Endothelial cell of umbilical vein (primary cell): Measurements from ENCODE around the gene COPS7A. TPM values are rescaled to one million over a fixed set of nuclear protein-coding genes. Genes with fewer than 3 reads are reported as not detected.

ENCODE experiments used
- BruUV-seq: library from RNA; stranded (reverse); fragments of 400-500 nt; replicated peaks from 2 replicates; lab custom pipeline; 2021; lab: Mats Ljungman, UMichigan
- CTCF ChIA-PET: fragments of 300-600, 350-600 bp; sonication (Branson Sonifier 250); formaldehyde crosslinking; loops from one replicate; lab custom pipeline; 2021; ENCODE audit warnings: antibody characterized with exemption, inconsistent platforms; lab: Charles Lee
- POLR2A ChIA-PET: fragments of 300-600, 350-600 bp; sonication (Branson Sonifier 250); formaldehyde crosslinking; loops from one replicate; lab custom pipeline; 2021; ENCODE audit warnings: antibody characterized with exemption, inconsistent platforms; lab: Charles Lee
- DNase-seq: peaks from one replicate; pipeline ENCODE4 v3.0.0-alpha.2; 2011; ENCODE audit warnings: low read depth, low spot score
- FAIRE-seq: peaks from 2 replicates; lab custom pipeline; 2011; peaks lifted over from hg19 to GRCh38; lab: Jason Lieb, UNC
- H2AFZ ChIP-seq: 2 replicates; pipeline ENCODE4 v1.6.0; 2012; ENCODE audit warnings: low read depth, low read length, control low read depth, inconsistent platforms
- H3K27ac ChIP-seq: 2 replicates; pipeline ENCODE4 v1.5.1; 2011; ENCODE audit warnings: low read depth, mild to moderate bottlenecking, control low read depth, low read length, moderate library complexity; ENCODE audit not compliant: insufficient read depth
- H3K27me3 ChIP-seq, 2 experiments: 2 replicates each; pipeline versions ENCODE4 v1.6.0 to v1.6.1; 2011; ENCODE audit warnings: low read length in 2 of 2, mixed read lengths in 1 of 2; ENCODE audit not compliant: control insufficient read depth in 2 of 2, insufficient read depth in 2 of 2
- H3K36me3 ChIP-seq, 2 experiments: 2 replicates in 1 of 2; 3 replicates in 1 of 2; pipeline ENCODE4 v1.5.1; 2011; ENCODE audit warnings: low read length in 2 of 2, mild to moderate bottlenecking in 1 of 2, moderate library complexity in 1 of 2; ENCODE audit not compliant: control insufficient read depth in 2 of 2, insufficient read depth in 2 of 2; ENCODE audit errors: extremely low read depth in 1 of 2
- H3K4me1 ChIP-seq: 3 replicates; pipeline ENCODE4 v1.5.1; 2011; ENCODE audit warnings: mild to moderate bottlenecking, low read length; ENCODE audit not compliant: control insufficient read depth, insufficient read depth; ENCODE audit errors: extremely low read depth
- H3K4me2 ChIP-seq: 2 replicates; pipeline ENCODE4 v1.6.1; 2011; ENCODE audit warnings: low read length, control low read depth, mixed read lengths; ENCODE audit not compliant: insufficient read depth
- H3K4me3 ChIP-seq, 3 experiments: fragments of 200-600 bp in 1 of 3; sonication (generic), shearing (Covaris generic) in 1 of 3; replicated peaks in 1 of 3; 2 replicates each; pipeline ENCODE4 v1.5.1; 2011 to 2016; ENCODE audit warnings: control low read depth in 3 of 3, low read length in 3 of 3, mild to moderate bottlenecking in 2 of 3, inconsistent platforms in 1 of 3, low read depth in 1 of 3, moderate library complexity in 1 of 3; ENCODE audit not compliant: insufficient read depth in 1 of 3
- H3K79me2 ChIP-seq: 2 replicates; pipeline ENCODE4 v1.6.0; 2012; ENCODE audit warnings: low read length, inconsistent platforms; ENCODE audit not compliant: control insufficient read depth, insufficient read depth
- H3K9ac ChIP-seq: replicated peaks from 2 replicates; pipeline ENCODE3; 2011; ENCODE audit warnings: low read length, control low read depth; ENCODE audit not compliant: insufficient read depth; ENCODE audit errors: extremely low read depth
- H3K9me1 ChIP-seq: replicated peaks from 3 replicates; pipeline ENCODE4 v1.6.0; 2011; ENCODE audit warnings: mild to moderate bottlenecking, low read length; ENCODE audit not compliant: control insufficient read depth, insufficient read depth; ENCODE audit errors: extremely low read depth
- H3K9me3 ChIP-seq: replicated peaks from 2 replicates; pipeline ENCODE4 v1.5.1; 2012; ENCODE audit warnings: low read length, inconsistent platforms; ENCODE audit not compliant: control insufficient read depth, insufficient read depth
- H4K20me1 ChIP-seq: replicated peaks from 2 replicates; pipeline ENCODE3; 2011; ENCODE audit warnings: mild to moderate bottlenecking, low read length; ENCODE audit not compliant: control insufficient read depth, insufficient read depth; ENCODE audit errors: extremely low read depth
- CTCF ChIP-seq, 2 donors: IDR thresholded peaks; 1 replicate in 1 of 2; 2 replicates in 1 of 2; pipeline ENCODE4 v1.5.1; 2011; ENCODE audit warnings: low read length in 2 of 2, mild to moderate bottlenecking in 2 of 2, moderate library complexity in 2 of 2, control low read depth in 1 of 2, inconsistent platforms in 1 of 2, low read depth in 1 of 2; ENCODE audit not compliant: insufficient read depth in 1 of 2; ENCODE audit errors: extremely low read depth in 1 of 2
- EZH2 ChIP-seq: IDR thresholded peaks from 2 replicates; pipeline ENCODE4 v1.6.1; 2012; ENCODE audit warnings: borderline replicate concordance, low read depth, mild to moderate bottlenecking, moderate library complexity, low read length, inconsistent platforms; ENCODE audit not compliant: severe bottlenecking
- FOS ChIP-seq: IDR thresholded peaks from 2 replicates; pipeline ENCODE4 v1.6.1; 2011; ENCODE audit warnings: mild to moderate bottlenecking, low read length, moderate library complexity, borderline replicate concordance; ENCODE audit not compliant: insufficient read depth
- GATA2 ChIP-seq: IDR thresholded peaks from 2 replicates; pipeline ENCODE4 v1.7.0; 2011; ENCODE audit warnings: low read depth, mild to moderate bottlenecking, moderate library complexity, mixed read lengths, low read length; ENCODE audit not compliant: insufficient read length, insufficient read depth
- JUN ChIP-seq: IDR thresholded peaks from 2 replicates; pipeline ENCODE4 v1.6.1; 2011; ENCODE audit warnings: borderline replicate concordance, low read depth; ENCODE audit not compliant: insufficient read length, insufficient read depth
- MAX ChIP-seq: IDR thresholded peaks from 2 replicates; pipeline ENCODE4 v1.6.1; 2011; ENCODE audit not compliant: insufficient read depth, insufficient read length
- MYC ChIP-seq: IDR thresholded peaks from one replicate; pipeline ENCODE4 v1.6.1; 2011; ENCODE audit warnings: mild to moderate bottlenecking, low read depth, low read length
- POLR2A ChIP-seq: IDR thresholded peaks from 2 replicates; pipeline ENCODE4 v1.6.1; 2012; ENCODE audit warnings: low read depth, mild to moderate bottlenecking, control low read depth, low read length
- POLR2AphosphoS5 ChIP-seq: IDR thresholded peaks from 2 replicates; pipeline ENCODE4 v1.6.1; 2012; ENCODE audit warnings: low read depth, mild to moderate bottlenecking, control low read depth, low read length, moderate library complexity; ENCODE audit not compliant: insufficient read depth
- dilution Hi-C: fragments of 300-500 bp; cut with MboI; formaldehyde crosslinking; loops from one replicate; pipeline ENCODE4 v1.15.0; 2019; ENCODE audit warnings: low sequenced_read_pairs; ENCODE audit not compliant: extremely low pct_ligation_motif_present
- intact Hi-C: fragments of 100-400 bp; cut with micrococcal nuclease; formaldehyde crosslinking; loops from one replicate; pipeline ENCODE4 v1.10.0; 2022
- polyA plus RNA-seq, 4 experiments: library from polyadenylated mRNA; depleted of rRNA in 3 of 4; stranded (reverse) in 3 of 4; unstranded in 1 of 4; fragments of >200 nt; gene quantifications; 2 replicates each; pipeline versions ENCODE4 v1.2.1 to v1.2.3, GENCODE V29; 2011 to 2012; ENCODE audit warnings: missing spikeins in 1 of 4
- total RNA-seq: library from RNA; stranded (reverse); gene quantifications from 2 replicates; pipeline ENCODE4 v1.2.3, GENCODE V29; 2021

COPS7A gene
- total and polyA plus RNA-seq, 2 donors (not counting 3 experiments of a cell fraction or from before 2014, with no cell fraction given): 41.1 to 104 TPM

- no TSS peak for BruUV-seq
- Histone ChIP-seq H3K9ac (peak overlapping the region; percentile 92), H3K4me2 (peak overlapping the region; percentile 60), H2AFZ (peak overlapping the region; percentile 55), H3K4me3 (peak overlapping the region; percentile 62 to 99 (median 65)), H4K20me1 (no peaks in the 10 kb centered on the region), H3K27ac (peak overlapping the region; percentile 83), H3K27me3 (no peaks in the 10 kb centered on the region), H3K79me2 (peaks cover 58% of the 10 kb centered on the region), H3K9me1 (no peaks in the 10 kb centered on the region), H3K36me3 (no peaks in the 10 kb centered on the region), H3K4me1 (peaks cover 21% of the 10 kb centered on the region), H3K9me3 (no peaks in the 10 kb centered on the region)
- DNase-seq (no peak), FAIRE-seq (no peak)
- TF ChIP-seq MYC: peak; percentile 64
- no peak for TF ChIP-seq GATA2
- TF ChIP-seq EZH2: no peak
- dilution Hi-C loops (no loop called here), intact Hi-C loops (loop anchor here (5.0 kb wide), 1 partner anchor 89 kb away; no protein-coding TSS in a partner anchor)
- ChIA-PET CTCF (interaction anchor here (1.1 to 2.2 kb wide), 8 partner anchors 36 to 151 kb away, joined by 3 to 18 read pairs (median 8); partner anchors contain the start of genes COPS7A, MLF2 and PTMS), POLR2A (interaction anchor here (0.7 to 1.9 kb wide), 8 partner anchors 35 to 179 kb away, joined by 3 to 13 read pairs (median 5); partner anchors contain the start of genes COPS7A and TPI1)
Observed at GRCh38 chr12:6688543-6688998, 35.3 kb upstream of the COPS7A start.

- peaks cover 51% of the 10 kb centered on the region for H3K79me2 ChIP-seq
- CTCF ChIA-PET: interaction anchor here (0.6 to 2.2 kb wide), 16 partner anchors 9 to 202 kb away, joined by 3 to 18 read pairs (median 4); partner anchors contain the start of genes COPS7A, MLF2 and PTMS
- TF ChIP-seq EZH2 (no peak), POLR2A (peak; percentile 92), MYC (peak; percentile 79), MAX (peak; percentile 7), CTCF (IDR thresholded peaks at IDR 0.05; ENCODE audit: extremely low read depth in 1 of 2, insufficient read depth in 1 of 2, low read depth in 1 of 2, low read length in 2 of 2) (peak in 1 of 2 donors; percentile 3), GATA2 (no peak), JUN (no peak), POLR2AphosphoS5 (peak; percentile 86), FOS (peak; percentile 13)
- FAIRE-seq (peak; percentile 99), DNase-seq (peak; percentile 98)
- POLR2A ChIA-PET: interaction anchor here (0.6 to 1.9 kb wide), 14 partner anchors 14 to 178 kb away, joined by 3 to 13 read pairs (median 4); partner anchors contain the start of genes COPS7A, MLF2 and TPI1
- dilution Hi-C loops: no loop called here
- no peaks in the 10 kb centered on the region for H3K9me1 ChIP-seq
- H4K20me1 ChIP-seq: no peaks in the 10 kb centered on the region
- no TSS peak for BruUV-seq
- intact Hi-C loops: loop anchor here (1.0 to 5.0 kb wide), 7 partner anchors 10 to 88 kb away; partner anchors contain the start of genes COPS7A, ING4 and MLF2
- H3K27ac ChIP-seq: peak within 1 kb of the TSS; percentile 83
- H3K36me3 ChIP-seq: no peaks in the 10 kb centered on the region
- peaks cover 21% of the 10 kb centered on the region for H3K4me1 ChIP-seq
- H3K9me3 ChIP-seq: no peaks in the 10 kb centered on the region
- peak within 1 kb of the TSS; percentile 92 for H3K9ac ChIP-seq
- H3K27me3 ChIP-seq: no peaks in the 10 kb centered on the region
- peak within 1 kb of the TSS; percentile 65 to 99 (median 89) for H3K4me3 ChIP-seq
- H3K4me2 ChIP-seq: peak within 1 kb of the TSS; percentile 90
- peak within 1 kb of the TSS; percentile 62 for H2AFZ ChIP-seq
Observed at GRCh38 chr12:6688999-6689882, 34.6 kb upstream of the COPS7A start, which contains the start of gene ZNF384. ZNF384 (minus strand) TSS chr12:6689375; CDS start chr12:6679520, 9,855 bp downstream.
